GM19397 (cell line): ENCODE results near the gene MED12L.
A peak's percentile ranks its signal among the peaks of the same experiment; 100 is the strongest.
"Not testable (repeated sequence)": the region's sequence is repeated elsewhere in the genome, so short reads cannot be mapped to it uniquely, and the experiment has no call there.

Source experiments
- ATAC-seq: cut with Tn5 transposase; IDR thresholded peaks from one replicate; pipeline ENCODE4 v1.9.1; 2021; ENCODE audit warnings: mild to moderate bottlenecking, moderate library complexity; ENCODE audit not compliant: unreplicated experiment

The MED12L gene

GRCh38 chr3:151357463-151357850, 272.0 kb downstream of the MED12L start:
- no peak for ATAC-seq

DNA sequence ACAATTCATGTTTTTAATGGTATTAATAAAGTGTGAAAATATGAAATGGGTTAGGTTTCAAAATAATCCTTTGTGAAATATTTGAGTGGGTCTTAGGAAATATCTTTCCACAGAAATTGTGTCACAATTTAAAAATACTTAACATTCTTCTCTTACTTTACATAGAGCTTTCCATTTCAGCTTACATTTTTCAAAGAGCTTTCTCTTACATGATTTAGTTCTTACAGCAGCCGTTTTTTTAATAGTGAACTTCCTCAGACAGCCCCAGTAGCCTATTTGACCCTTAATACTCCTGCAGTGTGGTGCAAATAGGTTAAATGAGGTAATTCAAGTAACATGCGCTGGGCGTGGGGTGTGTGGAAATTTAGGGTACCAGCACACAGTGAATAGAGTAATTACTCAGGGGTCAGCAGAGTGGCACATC, 277.3 kb downstream of the MED12L start:
- no peak for ATAC-seq

DNA sequence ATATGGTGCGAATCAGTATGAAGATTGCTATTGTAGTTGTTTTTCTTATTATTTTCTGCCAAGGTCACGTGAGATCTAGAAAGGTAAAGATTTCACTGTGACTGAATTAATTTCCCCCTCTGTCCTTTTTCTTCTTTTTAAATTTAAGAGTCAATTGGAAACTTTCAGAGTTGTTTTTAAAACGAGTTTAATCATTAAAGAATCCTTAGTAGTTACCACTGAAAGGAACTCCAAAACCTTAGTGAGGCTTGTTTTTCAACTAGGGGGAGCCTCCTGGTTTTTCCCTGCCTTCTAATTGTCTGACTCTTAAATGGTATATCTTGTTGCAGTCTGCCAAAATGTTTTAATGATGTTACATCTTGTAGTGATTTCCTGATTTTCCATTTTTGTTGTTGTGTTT, 281.5 kb downstream of the MED12L start:
- no peak for ATAC-seq

GRCh38 chr3:151367448-151367847, 282.0 kb downstream of the MED12L start:
- no peak for ATAC-seq

DNA sequence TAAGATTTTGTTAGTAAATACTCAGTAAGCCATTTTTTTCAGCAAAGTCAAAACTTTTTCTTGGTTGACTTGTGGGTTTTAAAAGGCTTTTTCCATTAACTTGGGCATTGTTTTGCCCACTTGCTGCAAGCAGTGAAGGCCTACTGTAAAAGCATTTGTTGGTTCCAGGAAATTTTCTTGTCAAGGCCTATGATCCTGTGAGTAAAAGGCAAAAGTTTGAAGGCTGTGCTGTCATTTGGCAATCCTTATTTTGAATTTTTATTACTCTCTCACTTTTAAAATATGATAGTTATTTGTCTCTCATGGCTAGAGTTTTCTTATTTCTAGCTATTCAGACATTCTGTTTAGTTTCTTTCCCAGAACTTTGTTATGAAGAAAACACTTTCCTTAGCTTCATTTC, 286.1 kb downstream of the MED12L start:
- no peak for ATAC-seq

DNA sequence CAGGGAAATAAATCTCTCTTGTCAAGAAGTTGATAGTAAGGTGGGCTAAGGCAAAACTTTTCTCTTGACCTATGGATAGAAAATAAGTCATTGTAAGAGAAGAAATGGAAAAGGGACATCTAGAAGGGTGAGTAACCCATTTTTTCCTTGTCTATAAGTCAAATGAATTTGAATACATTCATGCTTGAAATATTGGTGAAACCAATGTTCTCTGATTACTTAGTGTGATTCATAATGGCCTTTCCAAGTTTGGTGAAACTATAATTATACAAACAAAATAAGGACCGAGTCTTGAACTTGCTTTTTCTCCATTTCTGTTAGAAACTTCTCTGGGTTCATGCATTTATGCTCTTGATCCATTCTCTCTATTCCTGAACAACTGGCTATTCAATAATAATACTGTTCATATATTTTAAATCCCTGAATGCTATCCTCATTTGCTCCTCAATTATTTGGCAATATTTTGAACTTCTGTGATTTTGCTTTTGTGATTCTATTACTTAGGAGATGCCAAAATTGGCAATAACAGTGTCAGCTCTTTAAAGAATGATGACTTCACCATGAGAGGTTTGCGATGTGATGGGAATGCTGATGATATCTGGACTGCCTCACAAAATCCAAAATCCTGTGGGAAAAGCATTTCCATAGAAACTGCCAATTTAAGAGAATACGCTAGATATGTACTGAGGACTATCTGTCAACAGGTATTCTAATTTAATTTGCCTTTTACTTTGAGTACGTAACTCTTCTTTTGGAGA, 286.8 kb downstream of the MED12L start:
- ATAC-seq = no peak

- no peak for ATAC-seq
Measured at GRCh38 chr3:151377768-151378385, 292.4 kb downstream of the MED12L start.

GRCh38 chr3:151379083-151379734, 293.7 kb downstream of the MED12L start:
- ATAC-seq = no peak

DNA sequence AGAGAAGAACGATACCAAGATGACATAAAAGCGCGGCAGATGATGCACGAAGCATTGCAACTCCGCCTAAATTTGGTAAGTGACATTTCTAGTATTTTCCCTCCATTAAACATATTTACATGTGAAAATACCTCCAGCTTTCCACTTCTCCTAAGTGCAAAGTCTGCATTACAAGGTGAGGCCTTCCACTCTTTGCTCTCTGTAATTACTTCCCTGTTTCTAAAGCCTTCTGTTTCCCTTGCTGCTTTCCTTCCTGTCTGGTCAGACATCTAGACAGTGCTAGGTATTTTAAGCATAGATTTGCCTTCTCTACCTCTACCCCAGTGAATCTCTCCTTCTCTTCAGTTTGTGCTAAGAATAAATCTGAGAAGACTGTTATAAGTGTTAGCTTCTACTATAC, 297.2 kb downstream of the MED12L start:
- ATAC-seq = peak; percentile 43

DNA sequence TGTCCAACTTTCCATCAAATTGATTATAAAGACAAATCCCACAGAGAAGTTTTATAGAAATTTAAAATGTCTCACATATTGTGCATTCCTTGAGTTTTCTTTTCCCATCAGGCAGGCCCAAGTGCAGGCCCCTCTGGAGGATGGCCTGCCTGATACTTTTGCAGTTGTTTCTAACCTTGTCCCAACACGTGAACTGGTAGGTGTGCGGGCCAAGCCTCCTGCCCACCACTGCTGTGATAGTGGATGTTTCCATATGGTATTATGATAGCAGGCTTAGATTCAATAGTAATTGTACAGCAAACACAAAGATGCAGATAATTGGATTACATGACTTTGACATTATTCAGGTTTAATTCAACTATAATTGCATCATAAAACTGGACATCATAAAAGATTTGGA, 297.6 kb downstream of the MED12L start:
- ATAC-seq = no peak

DNA sequence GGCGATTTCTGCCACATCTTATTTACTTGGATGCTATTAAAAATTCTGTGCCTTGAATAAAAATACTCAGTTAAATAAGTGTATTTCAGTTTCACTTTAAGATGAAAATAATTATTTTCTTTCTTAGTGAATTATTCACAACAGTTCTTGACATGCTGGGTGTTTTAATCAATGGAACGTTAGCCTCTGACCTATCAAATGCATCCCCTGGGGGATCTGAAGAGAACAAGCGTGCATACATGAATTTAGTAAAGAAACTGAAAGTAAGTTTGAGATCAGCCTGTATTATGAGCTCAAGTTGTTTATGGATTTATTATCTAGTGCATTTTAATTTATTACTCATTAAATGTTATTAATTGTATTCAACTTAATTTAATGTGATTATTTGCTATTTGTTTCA, 298.5 kb downstream of the MED12L start:
- peak; percentile 50 for ATAC-seq

- peak; percentile 39 for ATAC-seq
Measured at GRCh38 chr3:151384741-151385174, 299.3 kb downstream of the MED12L start, which contains the start of gene P2RY12. P2RY12 (minus strand) TSS chr3:151384753; CDS start chr3:151338845, 45,908 bp downstream.

DNA sequence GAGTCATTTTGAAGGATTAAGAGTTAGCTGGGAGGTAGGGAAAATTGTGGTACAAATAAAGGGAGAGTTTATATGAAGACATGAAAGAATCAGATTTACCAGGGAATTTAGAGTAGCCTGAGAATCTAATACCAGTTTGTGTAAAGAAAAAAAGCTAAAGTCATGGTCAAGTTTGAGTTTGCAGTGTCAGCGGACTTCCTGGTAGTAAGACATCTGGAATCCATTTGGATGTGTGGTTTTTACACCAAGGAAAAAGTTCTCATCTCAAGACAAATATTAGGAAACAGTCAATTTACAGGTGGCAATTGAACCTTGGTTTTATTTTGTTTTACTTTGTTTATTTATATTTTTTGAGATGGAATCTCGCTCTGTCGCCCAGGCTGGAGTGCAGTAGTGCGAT, 300.6 kb downstream of the MED12L start:
- ATAC-seq = no peak

DNA sequence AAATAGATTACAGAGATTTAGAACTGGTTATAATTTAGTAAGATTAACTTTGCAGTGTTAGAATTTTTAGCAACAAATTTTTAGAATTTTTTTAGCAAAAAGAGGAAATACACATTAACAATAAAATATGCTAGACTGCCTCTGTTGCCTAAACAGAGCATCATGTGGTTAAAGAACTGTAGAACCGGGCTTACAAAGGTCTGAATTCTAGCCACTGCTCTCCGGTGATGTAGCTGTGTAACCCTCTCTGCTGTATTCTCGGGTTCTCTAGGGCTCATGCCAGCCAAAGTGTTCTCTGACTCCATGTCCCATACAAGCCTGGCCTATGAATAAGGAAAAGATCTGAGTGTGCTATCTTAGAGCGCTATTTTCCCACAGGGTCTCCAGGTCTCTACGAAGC, 302.0 kb downstream of the MED12L start:
- no peak for ATAC-seq

DNA sequence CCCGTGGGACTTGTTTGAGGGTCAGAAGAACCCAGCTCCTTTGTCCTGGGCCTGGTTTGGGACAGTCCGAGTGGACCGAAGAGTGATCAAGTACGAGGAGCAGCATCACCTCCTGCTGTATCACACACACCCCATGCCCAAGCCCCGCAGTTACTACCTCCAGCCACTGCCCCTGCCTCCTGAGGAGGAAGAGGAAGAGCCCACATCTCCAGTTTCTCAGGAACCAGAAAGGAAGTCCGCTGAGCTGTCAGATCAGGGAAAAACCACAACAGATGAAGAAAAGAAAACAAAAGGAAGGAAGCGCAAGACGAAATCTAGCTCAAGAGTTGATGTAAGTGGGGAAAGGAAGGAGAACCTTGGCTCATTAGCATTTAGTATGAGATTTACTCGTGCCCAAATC, 302.4 kb downstream of the MED12L start:
- no peak for ATAC-seq

DNA sequence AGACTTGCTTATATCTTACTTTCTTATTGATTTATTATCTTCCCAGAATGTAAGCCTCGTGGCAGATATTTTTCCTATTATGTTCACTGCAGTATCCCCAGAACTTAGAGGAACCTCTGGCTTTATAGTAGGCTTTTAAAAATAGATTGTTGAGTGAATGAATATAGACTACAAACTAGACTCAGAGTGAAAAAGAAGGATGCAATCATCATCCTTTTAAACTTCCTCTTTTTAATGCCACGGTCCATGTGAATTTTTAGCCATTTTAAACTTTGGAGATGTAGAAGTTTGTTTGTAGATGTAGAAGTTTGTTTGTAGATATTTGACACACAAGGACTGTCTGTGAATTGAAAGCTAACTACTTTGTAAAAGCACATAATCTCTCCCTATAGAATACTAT, 306.3 kb downstream of the MED12L start:
- ATAC-seq = no peak

- not testable (repeated sequence) for ATAC-seq
Measured at GRCh38 chr3:151392191-151392590, 306.7 kb downstream of the MED12L start.

DNA sequence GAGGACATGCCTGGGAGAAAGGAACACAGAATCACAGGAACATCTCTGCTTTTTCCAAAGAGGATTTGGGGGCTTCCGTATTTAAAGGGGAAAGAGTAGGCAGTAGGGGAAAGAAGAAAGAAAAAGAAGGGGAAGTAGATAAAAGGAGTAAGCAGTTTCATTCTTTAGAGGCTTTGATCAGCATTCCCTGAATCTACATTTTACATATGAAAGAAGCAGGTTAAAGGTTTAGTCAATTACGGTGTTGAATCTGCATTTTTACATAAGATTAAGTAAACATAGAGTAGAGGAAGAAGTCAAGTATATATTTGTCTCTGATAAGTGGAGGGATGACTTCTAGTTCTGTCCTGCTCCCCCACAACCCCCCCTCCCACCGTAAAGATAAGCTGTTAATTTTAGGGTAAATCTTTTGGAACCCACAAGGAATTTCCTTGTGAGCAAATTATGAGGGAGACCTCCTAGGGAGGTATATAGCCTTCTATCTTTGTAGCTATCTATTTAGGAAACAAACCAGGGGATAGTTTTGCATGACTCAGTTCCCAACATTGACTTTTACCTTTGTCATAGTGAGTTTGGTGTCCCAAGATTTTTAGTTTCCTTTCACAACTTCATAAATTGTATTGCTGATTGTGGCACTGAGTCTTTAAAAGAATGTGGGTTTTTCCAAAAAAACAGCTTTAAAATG, 307.8 kb downstream of the MED12L start:
- no peak for ATAC-seq

- no peak for ATAC-seq
Measured at GRCh38 chr3:151393941-151394340, 308.5 kb downstream of the MED12L start.

DNA sequence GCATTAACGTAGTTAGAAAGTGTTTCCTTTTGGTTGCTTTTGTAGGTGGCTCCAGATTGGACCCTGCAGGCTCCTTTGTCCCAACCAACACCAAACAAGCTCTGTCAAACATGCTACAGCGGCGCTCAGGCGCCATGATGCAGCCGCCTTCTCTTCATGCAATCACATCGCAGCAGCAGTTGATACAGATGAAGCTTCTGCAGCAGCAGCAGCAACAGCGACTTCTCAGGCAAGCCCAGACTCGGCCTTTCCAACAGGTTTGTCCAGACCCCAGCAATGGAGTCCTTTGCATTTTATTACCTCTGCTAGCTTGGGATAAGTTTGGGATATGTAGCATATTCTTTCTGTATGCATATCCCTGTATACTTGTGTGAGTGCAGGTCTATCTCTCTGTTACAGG, 309.1 kb downstream of the MED12L start:
- no peak for ATAC-seq

- no peak for ATAC-seq
Measured at GRCh38 chr3:151395806-151396205, 310.3 kb downstream of the MED12L start.
